ENCODE data around the gene TBX1. TPM values are rescaled to one million over a fixed set of nuclear protein-coding genes. Genes with fewer than 3 reads are reported as not detected.

The TBX1 gene
- 0.65 and 0.79 TPM in 2 replicates for total RNA-seq

DNA sequence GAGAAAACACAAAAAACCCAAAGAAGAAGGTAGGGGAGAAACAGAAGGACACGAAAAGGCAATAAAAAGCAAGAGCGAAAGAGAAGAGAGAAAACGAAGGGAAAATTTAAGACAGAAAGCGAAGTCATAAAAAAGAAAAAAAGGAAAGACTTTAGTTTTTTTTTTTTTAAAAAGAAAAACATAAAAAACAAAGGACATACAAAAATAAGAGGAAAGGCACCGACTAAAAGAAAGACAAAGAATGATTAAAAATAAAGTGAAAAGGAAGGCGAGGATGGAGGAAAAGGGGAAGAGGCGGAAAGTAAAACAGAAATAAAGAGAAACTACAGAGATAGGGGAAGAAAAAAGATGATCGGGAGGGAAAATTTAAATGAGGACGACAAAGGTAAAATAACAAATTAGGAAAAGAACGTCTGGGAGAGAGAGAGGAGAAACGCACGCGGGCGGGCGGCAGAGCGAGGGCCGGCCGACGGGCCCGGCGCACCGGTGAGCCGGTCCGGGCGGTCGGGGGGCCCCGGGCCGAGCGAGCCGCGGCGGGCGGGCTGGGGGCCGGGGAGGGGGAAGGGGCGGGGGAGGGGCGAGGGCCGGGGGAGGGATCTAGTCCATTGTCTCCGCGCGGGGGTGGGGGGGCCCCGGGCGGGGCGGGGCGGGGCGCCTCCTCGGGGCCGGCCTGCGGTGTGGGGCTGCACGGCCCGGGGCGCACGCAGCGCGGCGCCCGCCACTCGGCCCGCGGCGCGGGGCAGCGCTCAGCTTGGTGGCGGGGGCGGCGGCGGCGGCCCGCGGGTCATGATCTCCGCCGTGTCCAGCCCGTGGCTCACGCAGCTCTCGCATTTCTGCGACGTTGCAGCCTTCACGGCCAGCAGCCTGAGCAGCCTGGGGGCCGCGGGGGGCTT lies at the start of gene TBX1:
Gene TBX1, plus strand, starts transcription at position 721 of the 893 bp plus-strand sequence. Its CDS starts 66 bp downstream, at position 787.

GRCh38 chr22:19714312-19715187 lies 46.0 kb upstream of the TBX1 start, which contains the start of gene SEPTIN5:
Gene SEPTIN5 (plus strand): TSS chr22:19714503. CDS start chr22:19714589, 86 bp downstream.

GRCh38 chr22:19723232-19723982 lies 37.2 kb upstream of the TBX1 start, which contains the start of gene GP1BB:
Gene GP1BB (plus strand): TSS chr22:19723539. CDS start chr22:19723570, 31 bp downstream.

Other genes with a start within 250 kb of the TBX1 start
- gene CLDN5, start 236.4 kb upstream of the TBX1 start, total RNA-seq: not detected in 2 replicates
- 5.6 and 10.6 TPM in 2 replicates for gene SEPTIN5, start 46.3 kb upstream of the TBX1 start, total RNA-seq
- gene GP1BB, start 37.2 kb upstream of the TBX1 start, total RNA-seq: 0.43 and 0.79 TPM in 2 replicates
- gene GNB1L, start 94.1 kb downstream of the TBX1 start, total RNA-seq: 4.7 and 11.2 TPM in 2 replicates
- 16.1 and 37.7 TPM in 2 replicates for gene RTL10, start 94.1 kb downstream of the TBX1 start, total RNA-seq
- 192 and 306 TPM in 2 replicates for gene COMT, start 181.0 kb downstream of the TBX1 start, total RNA-seq
- gene TXNRD2, start 181.0 kb downstream of the TBX1 start, total RNA-seq: 21.6 and 30.7 TPM in 2 replicates

Measured in placental epithelial cell (primary cell).